Activated CD8-positive, alpha-beta memory T cell treated with anti-CD3 and anti-CD28 coated beads, Interleukin-2, amount 50 U/mL, for 4 hours (primary cell): ENCODE data around the gene DBF4B.

ENCODE experiments used
- DNase-seq: peaks from one replicate; pipeline ENCODE4 v3.0.0-alpha.2; 2020

Gene DBF4B

DNA sequence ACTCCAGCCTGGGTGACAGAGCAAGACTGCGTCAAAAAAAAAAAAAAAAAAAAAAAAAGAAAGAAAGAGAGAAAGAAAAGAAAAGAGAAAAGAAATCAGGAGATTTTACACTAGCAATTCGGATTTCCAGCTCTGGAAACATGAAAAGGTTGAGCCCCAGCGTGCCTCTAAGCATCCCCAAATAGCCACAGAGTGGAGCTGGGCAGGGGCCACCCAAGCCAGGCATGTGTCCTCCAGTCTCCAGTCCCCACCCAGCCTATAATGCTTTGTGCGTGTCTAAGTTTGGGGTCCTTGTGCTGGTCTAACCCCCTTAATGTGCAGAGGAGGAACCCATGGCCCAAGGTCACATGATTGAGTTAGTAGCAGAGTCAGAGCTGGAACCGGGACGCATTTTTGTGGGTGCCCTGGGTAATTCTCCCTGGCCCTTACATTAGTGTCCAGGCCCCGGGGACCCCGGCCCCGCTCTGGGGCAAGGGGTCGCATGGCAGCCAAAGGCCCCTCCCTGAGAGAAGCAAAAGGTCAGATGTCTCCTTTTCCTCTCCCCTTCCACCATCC lies 70.3 kb downstream of the DBF4B start:
- no peak for DNase-seq

DNA sequence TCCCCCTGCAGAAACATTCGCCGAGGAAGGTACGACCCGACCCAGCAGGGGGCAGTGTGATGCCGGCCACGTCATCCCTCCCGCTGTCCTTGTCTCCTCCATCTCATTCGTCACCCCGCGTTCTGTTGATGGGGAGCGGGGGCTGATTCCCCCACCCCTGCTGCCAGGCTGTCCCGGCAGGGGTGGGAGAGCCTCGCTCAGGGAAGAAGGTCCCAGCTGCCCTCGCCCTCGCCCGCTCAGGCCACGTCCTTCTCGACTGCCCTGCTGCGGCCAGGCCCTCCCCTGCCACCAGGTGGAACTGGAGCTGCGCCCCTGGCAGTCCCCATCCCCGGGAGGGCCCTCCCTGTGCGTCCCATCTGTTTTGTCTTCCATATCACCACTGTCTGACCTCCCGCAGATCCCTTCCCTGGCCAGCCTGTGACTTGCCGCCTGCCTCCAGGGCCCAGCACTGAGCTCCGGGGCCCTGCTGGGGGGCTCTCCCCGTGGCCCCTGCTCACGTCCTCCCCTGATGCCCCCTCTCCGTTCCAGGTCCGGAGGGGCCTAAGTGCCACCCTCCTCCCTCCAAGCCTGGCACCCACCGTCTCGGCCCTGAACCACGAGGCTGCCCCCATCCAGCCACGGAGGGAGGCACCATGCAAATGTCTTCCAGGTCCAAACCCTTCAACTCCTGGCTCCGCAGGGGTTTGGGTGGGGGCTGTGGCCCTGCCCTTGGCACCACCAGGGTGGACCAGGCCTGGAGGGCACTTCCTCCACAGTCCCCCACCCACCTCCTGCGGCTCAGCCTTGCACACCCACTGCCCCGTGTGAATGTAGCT lies 71.0 kb downstream of the DBF4B start:
- peak; percentile 86 for DNase-seq

DNA sequence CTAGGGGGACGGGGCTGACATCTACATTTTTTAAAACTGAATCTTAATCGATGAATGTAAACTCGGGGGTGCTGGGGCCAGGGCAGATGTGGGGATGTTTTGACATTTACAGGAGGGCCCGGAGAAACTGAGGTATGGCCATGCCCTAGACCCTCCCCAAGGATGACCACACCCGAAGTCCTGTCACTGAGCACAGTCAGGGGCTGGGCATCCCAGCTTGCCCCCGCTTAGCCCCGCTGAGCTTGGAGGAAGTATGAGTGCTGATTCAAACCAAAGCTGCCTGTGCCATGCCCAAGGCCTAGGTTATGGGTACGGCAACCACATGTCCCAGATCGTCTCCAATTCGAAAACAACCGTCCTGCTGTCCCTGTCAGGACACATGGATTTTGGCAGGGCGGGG lies 71.7 kb downstream of the DBF4B start:
- no peak for DNase-seq

DNA sequence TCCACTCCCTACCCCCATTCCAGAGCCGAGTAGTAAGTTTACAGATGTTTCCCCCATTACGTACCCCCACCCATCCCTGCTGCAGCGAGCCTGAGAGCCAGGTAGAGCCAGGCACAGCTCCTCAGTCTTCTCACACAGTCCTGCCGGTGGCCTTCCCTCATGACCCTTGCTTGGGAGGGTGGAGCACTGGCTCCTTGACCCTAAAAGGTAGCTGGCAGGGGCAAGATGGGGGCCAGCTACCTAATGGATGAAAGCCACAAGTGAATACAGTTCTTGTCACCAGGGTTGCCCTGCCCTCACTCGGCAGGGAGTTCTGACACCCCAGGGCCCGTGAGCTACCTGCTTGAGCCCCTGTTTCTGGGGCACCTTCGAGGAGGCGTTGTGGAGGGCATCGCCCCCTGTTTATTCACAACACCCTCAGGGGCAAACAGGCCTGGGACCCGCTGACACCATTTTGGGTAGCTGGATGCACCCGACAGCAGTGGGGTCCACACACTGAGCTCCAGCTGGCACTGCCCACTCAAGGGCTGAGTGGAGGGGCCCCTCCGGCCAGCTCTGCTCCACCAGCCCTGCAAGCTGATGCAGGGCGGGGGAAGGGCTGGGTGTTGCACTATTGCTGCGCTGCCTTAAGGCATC lies 72.5 kb downstream of the DBF4B start:
- no peak for DNase-seq

GRCh38 chr17:44781551-44782325 lies 73.3 kb downstream of the DBF4B start:
- no peak for DNase-seq

DNA sequence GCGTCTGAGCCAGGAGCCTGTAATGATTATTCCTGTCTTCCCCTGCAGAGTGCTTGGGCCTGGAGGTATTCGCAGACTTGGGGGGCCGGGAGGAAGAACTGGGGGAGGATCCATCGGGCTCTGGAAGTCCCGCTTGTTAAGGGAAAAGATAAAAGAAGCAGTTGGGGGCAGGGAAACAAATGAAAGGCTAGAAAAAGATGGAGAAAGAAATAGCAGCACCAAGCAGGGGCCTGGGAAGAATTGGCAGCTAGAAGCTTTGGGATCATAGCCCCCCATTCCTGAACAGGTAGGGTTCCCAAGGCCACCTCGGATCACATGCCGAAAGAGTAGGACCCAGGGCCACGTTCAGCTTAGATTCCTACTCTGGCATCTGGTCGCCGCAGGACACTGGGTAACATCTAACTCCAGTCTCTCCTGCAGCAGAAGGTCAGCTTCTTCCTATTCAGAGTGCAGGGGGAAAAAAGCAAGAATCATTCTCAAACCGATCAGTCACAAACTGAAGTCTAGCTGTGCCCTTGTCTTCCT lies 73.9 kb downstream of the DBF4B start:
- DNase-seq, result no peak

GRCh38 chr17:44785921-44786320 lies 77.5 kb downstream of the DBF4B start:
- no peak for DNase-seq

- DNase-seq, result no peak
Measured at GRCh38 chr17:44786551-44787081, 78.2 kb downstream of the DBF4B start.

- no peak for DNase-seq
Measured at GRCh38 chr17:44787271-44787940, 78.9 kb downstream of the DBF4B start.

GRCh38 chr17:44788139-44788538 lies 79.7 kb downstream of the DBF4B start:
- DNase-seq, result no peak

DNA sequence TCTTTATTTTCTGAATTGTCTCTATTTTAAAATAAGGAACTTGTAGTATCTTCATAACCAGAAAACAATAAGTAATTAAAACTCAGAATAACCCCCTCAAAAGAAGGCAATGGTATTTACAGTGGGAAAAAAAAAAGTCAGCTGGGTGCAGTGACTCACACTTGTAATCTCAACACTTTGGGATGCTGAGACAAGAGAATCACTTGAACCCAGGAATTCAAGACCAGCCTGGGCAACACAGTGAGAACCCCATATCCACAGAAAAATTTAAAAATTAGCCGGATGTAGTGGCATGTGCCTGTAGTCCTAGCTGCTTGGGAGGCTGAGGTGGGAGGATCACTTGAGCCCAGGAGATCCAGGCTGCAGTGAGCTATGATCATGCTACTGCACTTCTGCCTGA lies 83.8 kb downstream of the DBF4B start:
- no peak for DNase-seq

DNA sequence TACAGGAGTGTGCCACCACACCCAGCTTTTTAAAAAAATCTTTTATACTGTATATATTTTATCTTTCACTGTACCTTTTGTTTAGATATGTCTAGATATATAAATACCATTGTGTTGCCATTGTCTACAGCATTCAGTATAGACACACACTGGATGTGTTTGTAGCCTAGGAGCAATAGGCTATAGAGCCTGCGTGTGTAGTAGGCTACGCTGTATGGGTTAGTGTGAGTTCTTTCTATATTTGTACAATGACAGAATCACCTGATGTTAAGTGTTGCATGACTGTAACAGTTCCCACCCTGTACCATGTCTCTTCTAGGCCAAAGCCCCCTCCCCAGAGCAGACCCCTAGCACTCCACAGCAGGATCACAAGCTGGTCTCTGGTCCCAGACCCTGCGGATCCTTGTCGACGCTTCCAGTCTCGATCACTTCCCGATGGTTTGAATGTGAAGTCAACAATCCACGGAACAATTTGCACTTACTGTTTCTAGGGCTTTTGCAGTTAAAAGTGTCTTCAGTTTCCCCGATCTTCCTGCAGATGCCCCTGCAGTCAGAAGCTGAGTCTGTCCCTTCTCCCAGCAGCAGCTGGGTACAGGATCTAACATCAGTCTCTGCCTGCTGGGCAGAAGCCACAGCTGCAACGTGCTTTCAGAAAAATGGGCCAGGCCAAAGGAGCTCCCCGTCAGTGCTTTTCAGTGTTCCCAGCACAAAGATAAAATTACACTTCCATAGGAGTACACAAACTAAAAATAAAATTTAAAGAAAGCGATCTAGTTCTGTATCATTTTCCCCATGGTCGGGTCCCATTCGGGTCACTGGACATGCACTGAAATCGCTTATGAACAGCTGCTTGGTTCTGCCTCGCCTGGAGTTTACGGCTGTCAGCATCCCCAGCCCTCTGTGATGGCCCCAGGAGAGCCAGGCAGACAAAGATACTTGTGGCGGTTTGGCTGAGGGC lies 85.7 kb downstream of the DBF4B start:
- DNase-seq, result no peak

GRCh38 chr17:44794851-44795413 lies 86.5 kb downstream of the DBF4B start:
- no peak for DNase-seq

DNA sequence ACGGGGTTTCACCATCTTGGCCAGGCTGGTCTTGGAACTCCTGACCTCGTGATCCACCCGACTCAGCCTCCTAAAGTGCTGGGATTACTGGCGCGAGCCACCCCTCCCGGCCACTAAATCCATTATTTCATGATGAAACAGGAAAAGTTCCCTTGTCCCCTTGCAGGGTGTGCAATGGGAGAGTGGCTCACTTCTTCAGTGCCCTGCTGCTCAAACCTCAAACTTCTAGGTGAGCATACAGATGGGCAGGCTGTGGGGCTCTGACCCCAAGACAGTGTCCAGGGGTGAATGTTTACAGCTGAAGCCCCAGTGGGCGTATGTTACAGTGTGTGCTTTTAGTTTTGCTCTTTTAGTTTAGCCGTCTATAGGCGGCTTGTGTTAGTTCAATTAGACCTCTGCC lies 87.0 kb downstream of the DBF4B start:
- DNase-seq, result no peak

- DNase-seq, result no peak
Measured at GRCh38 chr17:44795928-44796327, 87.5 kb downstream of the DBF4B start.

DNA sequence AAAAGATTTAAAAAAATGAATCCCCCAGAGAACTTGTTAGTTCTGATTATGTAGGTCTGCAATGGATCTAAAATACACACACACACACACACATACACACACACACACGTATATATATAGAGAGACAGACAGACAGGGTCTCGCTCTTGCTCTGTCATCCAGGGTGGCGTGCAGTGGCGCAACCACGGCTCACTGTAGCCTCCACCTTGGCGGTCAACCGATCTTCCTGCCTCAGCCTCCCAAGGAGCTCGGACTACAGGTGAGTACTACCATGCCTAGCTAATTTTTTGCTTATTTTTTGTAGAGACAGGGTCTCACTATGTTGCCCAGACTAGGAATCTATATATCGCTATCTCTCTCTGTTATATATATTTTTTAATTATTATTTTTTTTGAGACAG lies 88.3 kb downstream of the DBF4B start:
- no peak for DNase-seq

- DNase-seq, result no peak
Measured at GRCh38 chr17:44797802-44798201, 89.3 kb downstream of the DBF4B start.

DNA sequence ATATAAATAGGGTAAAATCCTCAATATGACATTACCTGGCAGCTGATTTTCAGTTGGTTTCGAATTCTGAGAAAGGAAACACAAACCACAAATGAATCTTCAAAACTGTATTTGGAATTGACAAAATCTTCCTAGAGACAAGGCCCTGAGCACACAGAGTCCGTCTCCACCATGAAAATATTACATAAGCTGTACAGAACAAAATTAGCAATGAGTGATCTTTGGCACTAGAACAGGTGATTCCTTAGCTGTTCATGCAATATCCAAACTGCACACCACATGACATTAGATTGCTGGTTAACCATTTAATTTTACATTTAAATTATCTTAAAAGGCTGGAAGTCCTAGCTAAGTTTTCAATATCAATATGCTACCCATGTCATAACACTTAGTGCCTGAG lies 89.9 kb downstream of the DBF4B start:
- DNase-seq, result no peak
